Stimulated activated naive CD8-positive, alpha-beta T cell treated with anti-CD3 and anti-CD28 coated beads, Interleukin-15, Interleukin-2, amounts not matched to agents 100 ng/mL and 50 ng/mL, for 24 hours (primary cell): ENCODE measurements around the gene ARHGEF26.

Experiments
- H3K27ac Mint-ChIP-seq: one replicate; pipeline ENCODE4 v1.8.0; 2021; ENCODE audit warnings: mild to moderate bottlenecking, mixed read lengths
- H3K27me3 Mint-ChIP-seq: one replicate; pipeline ENCODE4 v1.8.0; 2021; ENCODE audit warnings: mixed read lengths
- H3K36me3 Mint-ChIP-seq: one replicate; pipeline ENCODE4 v1.8.0; 2021; ENCODE audit warnings: low read depth, mixed read lengths
- H3K4me1 Mint-ChIP-seq: one replicate; pipeline ENCODE4 v1.8.0; 2021; ENCODE audit warnings: low read depth, mixed read lengths
- H3K4me3 Mint-ChIP-seq: one replicate; pipeline ENCODE4 v1.8.0; 2021; ENCODE audit warnings: mild to moderate bottlenecking, mixed read lengths
- H3K9me3 Mint-ChIP-seq: one replicate; pipeline ENCODE4 v1.8.0; 2021; ENCODE audit warnings: mixed read lengths

Gene ARHGEF26

GRCh38 chr3:154273381-154273780 is 152.2 kb downstream of the ARHGEF26 start:
- H3K4me1 Mint-ChIP-seq = no peaks in the 10 kb centered on the region
- H3K36me3 Mint-ChIP-seq = peaks cover 78% of the 10 kb centered on the region
- H3K4me3 Mint-ChIP-seq = no peak overlapping the region
- H3K9me3 Mint-ChIP-seq = peaks cover 6% of the 10 kb centered on the region
- H3K27ac Mint-ChIP-seq = no peak overlapping the region
- H3K27me3 Mint-ChIP-seq = no peaks in the 10 kb centered on the region

DNA sequence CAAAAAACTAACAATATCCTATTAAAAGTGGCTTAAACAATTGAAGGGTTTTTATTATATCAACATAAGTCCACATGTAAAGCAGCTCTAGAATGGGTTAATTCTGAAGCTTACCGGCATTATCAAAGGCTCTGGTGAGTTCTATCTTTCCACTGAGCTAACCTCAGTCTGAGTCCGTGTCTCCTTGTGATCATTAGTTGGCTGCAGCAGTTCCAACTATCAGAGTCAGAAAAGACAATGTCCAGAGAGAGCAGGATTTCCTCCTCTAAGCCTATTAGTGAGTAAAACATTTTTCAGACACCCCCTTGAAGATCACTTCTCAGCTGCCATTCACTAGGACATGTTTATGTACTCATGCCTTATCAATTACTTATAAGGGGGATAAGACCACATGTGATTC is 153.2 kb downstream of the ARHGEF26 start:
- Mint-ChIP-seq H3K4me3 (no peak overlapping the region), H3K9me3 (peaks cover 4% of the 10 kb centered on the region), H3K27ac (no peak overlapping the region), H3K4me1 (no peaks in the 10 kb centered on the region), H3K27me3 (no peaks in the 10 kb centered on the region), H3K36me3 (peaks cover 75% of the 10 kb centered on the region)

- Mint-ChIP-seq H3K36me3 (peaks cover 75% of the 10 kb centered on the region), H3K4me1 (no peaks in the 10 kb centered on the region), H3K27ac (no peak overlapping the region), H3K27me3 (no peaks in the 10 kb centered on the region), H3K4me3 (no peak overlapping the region), H3K9me3 (peaks cover 4% of the 10 kb centered on the region)
These were observed 154.1 kb downstream of the ARHGEF26 start for GRCh38 chr3:154275292-154275691.

DNA sequence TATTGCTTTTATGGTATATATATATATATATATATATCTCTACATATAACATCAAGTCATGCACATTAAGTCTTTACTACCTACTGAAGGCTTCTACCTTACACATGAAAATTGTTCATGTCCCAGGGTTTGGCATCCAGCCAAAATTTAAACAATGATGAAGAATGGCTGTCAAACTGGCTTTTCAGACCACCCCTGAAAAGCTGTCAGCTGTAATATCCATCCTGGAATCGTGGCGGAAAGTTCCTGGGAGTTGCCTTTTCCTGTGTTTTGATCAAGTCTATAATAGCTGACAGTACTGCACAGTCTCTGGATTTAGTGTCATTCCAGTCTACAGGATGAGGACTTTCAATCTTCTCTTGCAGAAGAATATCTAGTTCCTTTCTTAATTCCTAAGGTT is 154.8 kb downstream of the ARHGEF26 start:
- H3K4me3 Mint-ChIP-seq = no peak overlapping the region
- H3K27ac Mint-ChIP-seq = no peak overlapping the region
- peaks cover 75% of the 10 kb centered on the region for H3K36me3 Mint-ChIP-seq
- no peaks in the 10 kb centered on the region for H3K4me1 Mint-ChIP-seq
- peaks cover 4% of the 10 kb centered on the region for H3K9me3 Mint-ChIP-seq
- H3K27me3 Mint-ChIP-seq = no peaks in the 10 kb centered on the region

DNA sequence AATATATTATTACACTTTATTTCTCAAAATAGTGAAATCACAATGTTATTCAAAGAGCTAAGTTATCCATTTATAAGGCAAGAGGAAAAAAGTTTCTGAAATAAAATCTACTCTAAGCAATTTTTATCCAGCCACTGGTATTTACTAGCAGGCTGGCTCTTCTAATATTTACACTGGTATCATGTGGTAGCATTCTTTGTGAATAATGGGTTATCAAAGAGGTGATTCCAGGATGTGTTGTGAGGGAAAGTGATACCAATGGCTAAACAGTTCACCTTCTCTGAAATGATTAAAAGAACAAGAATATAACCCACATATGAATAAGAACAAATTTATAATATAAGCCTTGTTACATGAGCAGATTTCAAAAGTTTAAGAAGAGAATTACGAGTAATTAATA is 159.0 kb downstream of the ARHGEF26 start:
- no peak overlapping the region for H3K27ac Mint-ChIP-seq
- H3K36me3 Mint-ChIP-seq = peaks cover 81% of the 10 kb centered on the region
- no peaks in the 10 kb centered on the region for H3K4me1 Mint-ChIP-seq
- no peaks in the 10 kb centered on the region for H3K27me3 Mint-ChIP-seq
- H3K9me3 Mint-ChIP-seq = no peaks in the 10 kb centered on the region
- H3K4me3 Mint-ChIP-seq = no peak overlapping the region

DNA sequence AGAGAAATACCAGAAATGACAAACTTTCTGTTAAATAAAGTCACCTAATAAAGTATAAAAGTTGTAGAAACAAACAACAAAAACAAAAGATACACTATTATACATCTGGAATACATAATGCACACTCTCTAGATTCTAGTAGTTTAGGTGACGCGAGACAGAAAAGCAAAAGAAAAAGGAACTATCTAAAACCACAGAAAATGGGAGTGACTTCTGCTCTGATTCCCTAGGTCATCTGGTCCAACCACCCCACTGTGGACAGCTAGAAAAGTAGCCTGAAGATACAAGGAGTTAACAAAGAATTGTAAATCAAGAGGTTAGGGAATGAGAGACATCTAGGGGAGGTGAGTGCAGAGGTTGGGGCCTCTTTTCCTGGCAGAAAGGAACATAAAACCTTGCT is 164.0 kb downstream of the ARHGEF26 start:
- Mint-ChIP-seq H3K36me3 (peaks cover 80% of the 10 kb centered on the region), H3K4me1 (no peaks in the 10 kb centered on the region), H3K27ac (no peak overlapping the region), H3K4me3 (no peak overlapping the region), H3K27me3 (no peaks in the 10 kb centered on the region), H3K9me3 (no peaks in the 10 kb centered on the region)

GRCh38 chr3:154290187-154290586 is 169.0 kb downstream of the ARHGEF26 start:
- peaks cover 69% of the 10 kb centered on the region for H3K36me3 Mint-ChIP-seq
- H3K27me3 Mint-ChIP-seq = no peaks in the 10 kb centered on the region
- no peaks in the 10 kb centered on the region for H3K9me3 Mint-ChIP-seq
- H3K4me3 Mint-ChIP-seq = no peak overlapping the region
- H3K4me1 Mint-ChIP-seq = no peaks in the 10 kb centered on the region
- H3K27ac Mint-ChIP-seq = no peak overlapping the region

GRCh38 chr3:154294016-154294415 is 172.8 kb downstream of the ARHGEF26 start:
- Mint-ChIP-seq H3K9me3 (no peaks in the 10 kb centered on the region), H3K4me1 (no peaks in the 10 kb centered on the region), H3K4me3 (no peak overlapping the region), H3K27me3 (no peaks in the 10 kb centered on the region), H3K36me3 (peaks cover 54% of the 10 kb centered on the region), H3K27ac (no peak overlapping the region)

- Mint-ChIP-seq H3K27ac (no peak overlapping the region), H3K4me1 (no peaks in the 10 kb centered on the region), H3K36me3 (peaks cover 68% of the 10 kb centered on the region)
These were observed 180.4 kb downstream of the ARHGEF26 start for GRCh38 chr3:154301561-154301960.

DNA sequence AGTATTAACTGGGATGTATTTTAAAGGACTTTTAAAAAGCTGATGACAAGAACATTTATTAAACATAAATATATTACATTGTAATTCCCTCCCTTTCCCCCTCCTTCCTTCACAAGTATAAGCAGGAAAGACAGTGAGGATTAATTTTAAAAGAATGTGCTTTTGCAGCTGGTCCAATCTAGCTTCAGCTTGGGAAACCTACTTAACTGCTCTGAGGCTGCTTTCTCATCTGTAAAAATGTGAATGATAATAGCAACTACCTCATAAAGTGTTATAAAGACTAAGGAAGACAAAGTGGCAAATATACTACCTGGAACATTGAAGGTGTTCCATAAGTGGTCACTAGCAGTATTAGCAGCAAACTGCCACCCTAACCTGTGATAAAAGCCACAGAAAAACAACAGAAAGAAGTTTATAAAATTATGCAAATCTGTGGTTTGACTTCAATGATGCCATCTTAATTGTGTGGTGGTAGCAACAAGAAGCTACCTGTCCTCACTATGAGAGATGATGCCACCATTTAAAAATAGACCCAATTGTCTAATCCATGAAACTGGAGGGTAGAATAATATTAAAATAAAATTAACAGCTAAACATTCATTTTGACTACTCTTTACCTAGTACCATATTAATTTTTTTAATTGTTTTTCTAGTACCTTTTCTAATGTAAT is 183.1 kb downstream of the ARHGEF26 start:
- Mint-ChIP-seq H3K27me3 (no peaks in the 10 kb centered on the region), H3K9me3 (no peaks in the 10 kb centered on the region), H3K4me3 (no peak overlapping the region), H3K4me1 (peaks cover 14% of the 10 kb centered on the region), H3K36me3 (peaks cover 82% of the 10 kb centered on the region), H3K27ac (no peak overlapping the region)

More at GRCh38 chr3:154301561-154301960, 180.4 kb downstream of the ARHGEF26 start:
- Mint-ChIP-seq H3K27me3 (no peaks in the 10 kb centered on the region), H3K4me3 (no peak overlapping the region), H3K9me3 (no peaks in the 10 kb centered on the region)

GRCh38 chr3:154304936-154305335 is 183.7 kb downstream of the ARHGEF26 start:
- H3K36me3 Mint-ChIP-seq = peaks cover 89% of the 10 kb centered on the region
- H3K4me1 Mint-ChIP-seq = peaks cover 14% of the 10 kb centered on the region
- H3K27ac Mint-ChIP-seq = no peak overlapping the region
- H3K4me3 Mint-ChIP-seq = no peak overlapping the region
- H3K9me3 Mint-ChIP-seq = no peaks in the 10 kb centered on the region
- H3K27me3 Mint-ChIP-seq = no peaks in the 10 kb centered on the region

- H3K9me3 Mint-ChIP-seq = no peaks in the 10 kb centered on the region
These were observed 186.2 kb downstream of the ARHGEF26 start for GRCh38 chr3:154307363-154307762.

More at GRCh38 chr3:154307363-154307762, 186.2 kb downstream of the ARHGEF26 start:
- peak overlapping the region; percentile 66 for H3K27ac Mint-ChIP-seq
- no peak overlapping the region for H3K4me3 Mint-ChIP-seq
- no peaks in the 10 kb centered on the region for H3K27me3 Mint-ChIP-seq
- peaks cover 82% of the 10 kb centered on the region for H3K36me3 Mint-ChIP-seq
- H3K4me1 Mint-ChIP-seq = peaks cover 14% of the 10 kb centered on the region
